HepG2 (cell line): Measurements from ENCODE around the gene SELENOW.
"Not testable (repeated sequence)": the region's sequence is repeated elsewhere in the genome, so short reads cannot be mapped to it uniquely, and the experiment has no call there.

ENCODE experiments used
- CTCF ChIP-seq: sonication (generic); formaldehyde crosslinking; IDR thresholded peaks from 2 replicates; pipeline ENCODE4 v1.5.0; 2020; ENCODE audit warnings: mild to moderate bottlenecking, missing genetic modification reagents, moderate library complexity
- SIN3A ChIP-seq: IDR thresholded peaks from 2 replicates; pipeline ENCODE4 v1.6.1; 2011; ENCODE audit warnings: low read depth, mild to moderate bottlenecking, control low read depth, low read length, borderline replicate concordance
- ZNF180 ChIP-seq: sonication (generic); formaldehyde crosslinking; IDR thresholded peaks from 2 replicates; pipeline ENCODE4 v1.4.0; 2020; ENCODE audit warnings: low read depth, missing genetic modification reagents, borderline replicate concordance
- ZNF253 ChIP-seq: sonication (generic); formaldehyde crosslinking; IDR thresholded peaks from 2 replicates; pipeline ENCODE4 v1.8.0; 2022; ENCODE audit warnings: mild to moderate bottlenecking, missing genetic modification reagents, borderline replicate concordance
- ZNF558 ChIP-seq: sonication (generic); formaldehyde crosslinking; IDR thresholded peaks from 2 replicates; pipeline ENCODE4 v1.9.0; 2022; ENCODE audit warnings: mild to moderate bottlenecking, missing genetic modification reagents, borderline replicate concordance
- ZNF607 ChIP-seq: sonication (generic); formaldehyde crosslinking; IDR thresholded peaks from 2 replicates; pipeline ENCODE4 v1.5.1; 2020; ENCODE audit warnings: missing genetic modification reagents, mild to moderate bottlenecking, borderline replicate concordance

GRCh38 chr19:47789811-47790210 lies 11.3 kb downstream of the SELENOW start:
- not testable (repeated sequence) for TF ChIP-seq ZNF180 (CRISPR knock-in tag); CTCF (CRISPR knock-in tag); SIN3A; ZNF558 (CRISPR knock-in tag); ZNF253; ZNF607 (CRISPR knock-in tag)
